A673 (cell line): ENCODE results near the gene NKD1. TPM values are rescaled to one million over a fixed set of nuclear protein-coding genes. Genes with fewer than 3 reads are reported as not detected.

Experiments
- BruUV-seq: library from RNA; stranded (reverse); fragments of 400-500 nt; replicated peaks from 2 replicates; lab custom pipeline; 2021; lab: Mats Ljungman, UMichigan
- CTCF ChIA-PET: fragments of 300-600 bp; sonication (Branson Sonifier 250); formaldehyde crosslinking; loops from one replicate; lab custom pipeline; 2022; ENCODE audit warnings: antibody characterized with exemption; lab: Charles Lee
- POLR2A ChIA-PET: fragments of 300-600 bp; sonication (Branson Sonifier 250); formaldehyde crosslinking; loops from one replicate; lab custom pipeline; 2022; ENCODE audit warnings: antibody characterized with exemption; ENCODE audit not compliant: low non-redundant PET; lab: Charles Lee
- DNase-seq: peaks from one replicate; pipeline ENCODE4 v3.0.0-alpha.2; 2015; ENCODE audit warnings: low spot score
- H3K27ac ChIP-seq: fragments of 200-600 bp; sonication (generic); 2 replicates; pipeline ENCODE4 v1.5.1; 2016; ENCODE audit warnings: mixed run types, low read depth, mild to moderate bottlenecking, mixed read lengths, antibody characterized with exemption, low read length; ENCODE audit not compliant: poor library complexity, severe bottlenecking
- H3K27me3 ChIP-seq: fragments of 200-600 bp; sonication (generic); replicated peaks from 2 replicates; pipeline ENCODE4 v1.6.1; 2017; ENCODE audit warnings: mixed run types, low read depth, mild to moderate bottlenecking, mixed read lengths, antibody characterized with exemption, low read length; ENCODE audit not compliant: insufficient read depth, poor library complexity
- H3K36me3 ChIP-seq: fragments of 200-600 bp; sonication (generic); 2 replicates; pipeline ENCODE4 v1.6.1; 2016; ENCODE audit warnings: mixed run types, mild to moderate bottlenecking, mixed read lengths, antibody characterized with exemption, low read length; ENCODE audit not compliant: insufficient read depth, poor library complexity, severe bottlenecking
- H3K4me1 ChIP-seq: fragments of 200-600 bp; sonication (generic); 2 replicates; pipeline ENCODE4 v1.6.1; 2017; ENCODE audit warnings: mixed run types, mild to moderate bottlenecking, mixed read lengths, antibody characterized with exemption, low read length; ENCODE audit not compliant: insufficient read depth, poor library complexity, severe bottlenecking
- H3K4me3 ChIP-seq: fragments of 200-600 bp; sonication (generic); 2 replicates; pipeline ENCODE4 v1.5.1; 2016; ENCODE audit warnings: low read depth, mixed run types, mild to moderate bottlenecking, mixed read lengths, low read length; ENCODE audit not compliant: poor library complexity, severe bottlenecking
- H3K9me3 ChIP-seq: fragments of 200-600 bp; sonication (generic); 2 replicates; pipeline ENCODE4 v1.6.1; 2016; ENCODE audit warnings: mixed run types, low read depth, mild to moderate bottlenecking, mixed read lengths, antibody characterized with exemption, low read length; ENCODE audit not compliant: poor library complexity, severe bottlenecking
- CTCF ChIP-seq: fragments of 300-800, 200-600 bp; sonication (generic); conservative IDR thresholded peaks from 2 replicates; pipeline ENCODE4 v1.5.1; 2017; ENCODE audit warnings: low read depth, mild to moderate bottlenecking, antibody characterized with exemption, low read length, moderate library complexity, mixed read lengths
- EZH2 ChIP-seq: fragments of 200-600 bp; sonication (generic); IDR thresholded peaks from 2 replicates; pipeline ENCODE4 v1.6.1; 2017; ENCODE audit warnings: borderline replicate concordance, low read depth, mild to moderate bottlenecking, mixed read lengths, antibody characterized with exemption, low read length; ENCODE audit not compliant: poor library complexity, severe bottlenecking
- intact Hi-C: fragments of 100-400 bp; cut with micrococcal nuclease; formaldehyde crosslinking; loops from one replicate; pipeline ENCODE4 v1.10.0; 2022; ENCODE audit not compliant: unreplicated experiment
- total RNA-seq: library from RNA; stranded (reverse); gene quantifications from 2 replicates; pipeline ENCODE4 v1.2.3, GENCODE V29; 2021

NKD1 gene
- total RNA-seq, 1 experiment from 2014 or later, result 1.1 TPM

- H3K4me3 ChIP-seq, result no peak overlapping the region
- ChIA-PET CTCF (no interaction called here), POLR2A (no interaction called here)
- intact Hi-C loops, result no loop called here
- H3K9me3 ChIP-seq, result peaks cover 5% of the 10 kb centered on the region
- no peaks in the 10 kb centered on the region for H3K4me1 ChIP-seq
- H3K27ac ChIP-seq, result no peak overlapping the region
- no TSS peak for BruUV-seq
- TF ChIP-seq EZH2 (no peak), CTCF (no peak)
- DNase-seq, result no peak
- H3K27me3 ChIP-seq, result no peaks in the 10 kb centered on the region
- H3K36me3 ChIP-seq, result no peaks in the 10 kb centered on the region
These were observed 14.9 kb upstream of the NKD1 start for GRCh38 chr16:50533317-50533716.

GRCh38 chr16:50534091-50534490 lies 14.1 kb upstream of the NKD1 start:
- Histone ChIP-seq H3K36me3 (no peaks in the 10 kb centered on the region), H3K27me3 (no peaks in the 10 kb centered on the region), H3K4me1 (no peaks in the 10 kb centered on the region), H3K9me3 (peaks cover 5% of the 10 kb centered on the region), H3K27ac (no peak overlapping the region), H3K4me3 (no peak overlapping the region)
- intact Hi-C loops, result no loop called here
- ChIA-PET POLR2A (no interaction called here), CTCF (no interaction called here)
- TF ChIP-seq CTCF, result no peak
- no peak for TF ChIP-seq EZH2
- DNase-seq, result no peak
- BruUV-seq, result no TSS peak

- no peak for DNase-seq
- Histone ChIP-seq H3K27ac (no peak overlapping the region), H3K27me3 (no peaks in the 10 kb centered on the region), H3K4me1 (no peaks in the 10 kb centered on the region), H3K9me3 (peaks cover under 1% of the 10 kb centered on the region), H3K4me3 (no peak overlapping the region), H3K36me3 (no peaks in the 10 kb centered on the region)
- POLR2A ChIA-PET, result no interaction called here
- intact Hi-C loops, result no loop called here
- no TSS peak for BruUV-seq
- TF ChIP-seq EZH2 (no peak), CTCF (no peak)
- CTCF ChIA-PET, result no interaction called here
These were observed 13.6 kb upstream of the NKD1 start for GRCh38 chr16:50534556-50534955.
